Mesenteric fat pad (tissue), 1 donor: ENCODE data around the gene ALS2CL. TPM values are rescaled to one million over a fixed set of nuclear protein-coding genes. Genes with fewer than 3 reads are reported as not detected.
"Not testable (repeated sequence)": the region's sequence is repeated elsewhere in the genome, so short reads cannot be mapped to it uniquely, and the experiment has no call there.

Source experiments
- DNase-seq: peaks from one replicate; pipeline ENCODE4 v3.0.0-alpha.2; 2020; ENCODE audit warnings: low spot score
- long read RNA-seq: library from polyadenylated mRNA; unstranded; transcript quantifications from one replicate; pipeline ENCODE4 v2.0.0, GENCODE V29; 2020
- total RNA-seq: library from RNA; stranded (reverse); fragmentation: NEBNext Ultra II Directional; extraction: Animal tissue kit (Norgen Biotek cat#: 25700); gene quantifications from one replicate; pipeline ENCODE4 v1.2.1, GENCODE V29; 2021
- donor health status: DM: yes; HTN: yes; CAD: no.

ALS2CL gene, protein sequence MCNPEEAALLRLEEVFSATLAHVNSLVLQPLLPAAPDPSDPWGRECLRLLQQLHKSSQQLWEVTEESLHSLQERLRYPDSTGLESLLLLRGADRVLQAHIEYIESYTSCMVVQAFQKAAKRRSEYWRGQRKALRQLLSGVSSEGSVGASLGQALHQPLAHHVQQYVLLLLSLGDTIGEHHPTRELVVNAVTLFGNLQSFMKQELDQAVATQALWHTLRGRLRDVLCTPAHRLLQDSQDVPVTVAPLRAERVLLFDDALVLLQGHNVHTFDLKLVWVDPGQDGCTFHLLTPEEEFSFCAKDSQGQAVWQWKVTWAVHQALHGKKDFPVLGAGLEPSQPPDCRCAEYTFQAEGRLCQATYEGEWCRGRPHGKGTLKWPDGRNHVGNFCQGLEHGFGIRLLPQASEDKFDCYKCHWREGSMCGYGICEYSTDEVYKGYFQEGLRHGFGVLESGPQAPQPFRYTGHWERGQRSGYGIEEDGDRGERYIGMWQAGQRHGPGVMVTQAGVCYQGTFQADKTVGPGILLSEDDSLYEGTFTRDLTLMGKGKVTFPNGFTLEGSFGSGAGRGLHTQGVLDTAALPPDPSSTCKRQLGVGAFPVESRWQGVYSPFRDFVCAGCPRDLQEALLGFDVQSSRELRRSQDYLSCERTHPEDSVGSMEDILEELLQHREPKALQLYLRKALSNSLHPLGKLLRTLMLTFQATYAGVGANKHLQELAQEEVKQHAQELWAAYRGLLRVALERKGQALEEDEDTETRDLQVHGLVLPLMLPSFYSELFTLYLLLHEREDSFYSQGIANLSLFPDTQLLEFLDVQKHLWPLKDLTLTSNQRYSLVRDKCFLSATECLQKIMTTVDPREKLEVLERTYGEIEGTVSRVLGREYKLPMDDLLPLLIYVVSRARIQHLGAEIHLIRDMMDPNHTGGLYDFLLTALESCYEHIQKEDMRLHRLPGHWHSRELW
- total RNA-seq = 8.4 TPM
- long read RNA-seq, full-length matches to known transcripts = 4 of 12 reads
- long read RNA-seq, partial matches to known transcripts = 2 of 12 reads
- long read RNA-seq, other reads (novel, unspliced or antisense) = 6 of 12 reads

- DNase-seq = no peak
Observed at GRCh38 chr3:46693038-46693891, at the start of gene ALS2CL. Gene ALS2CL, minus strand, starts transcription at chr3:46693679. Its CDS starts 4,239 bp downstream, at chr3:46689440.

- no peak for DNase-seq
Observed at GRCh38 chr3:46742992-46743585, 49.6 kb upstream of the ALS2CL start.

GRCh38 chr3:46739565-46739964 lies 46.1 kb upstream of the ALS2CL start:
- DNase-seq = not testable (repeated sequence)

DNA sequence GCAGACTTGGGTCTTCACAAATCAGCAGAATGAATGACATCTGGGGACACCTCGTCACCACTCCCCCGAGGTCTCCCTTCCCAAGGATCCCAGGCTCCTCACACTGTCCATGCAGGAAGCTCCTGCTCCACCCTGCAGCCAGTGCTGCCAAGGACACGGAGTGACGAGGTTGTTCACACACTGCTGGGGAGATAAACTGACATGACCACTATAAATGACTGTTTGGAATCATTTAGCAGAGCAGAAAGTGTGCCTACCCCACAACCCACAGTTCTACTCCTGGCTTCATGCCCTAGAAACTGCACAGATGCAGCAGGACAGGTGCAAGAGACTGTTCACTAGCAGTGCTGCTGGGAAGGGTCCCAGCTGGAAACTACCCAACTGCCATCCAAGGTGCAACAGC lies 43.9 kb upstream of the ALS2CL start:
- DNase-seq = peak; percentile 51

DNA sequence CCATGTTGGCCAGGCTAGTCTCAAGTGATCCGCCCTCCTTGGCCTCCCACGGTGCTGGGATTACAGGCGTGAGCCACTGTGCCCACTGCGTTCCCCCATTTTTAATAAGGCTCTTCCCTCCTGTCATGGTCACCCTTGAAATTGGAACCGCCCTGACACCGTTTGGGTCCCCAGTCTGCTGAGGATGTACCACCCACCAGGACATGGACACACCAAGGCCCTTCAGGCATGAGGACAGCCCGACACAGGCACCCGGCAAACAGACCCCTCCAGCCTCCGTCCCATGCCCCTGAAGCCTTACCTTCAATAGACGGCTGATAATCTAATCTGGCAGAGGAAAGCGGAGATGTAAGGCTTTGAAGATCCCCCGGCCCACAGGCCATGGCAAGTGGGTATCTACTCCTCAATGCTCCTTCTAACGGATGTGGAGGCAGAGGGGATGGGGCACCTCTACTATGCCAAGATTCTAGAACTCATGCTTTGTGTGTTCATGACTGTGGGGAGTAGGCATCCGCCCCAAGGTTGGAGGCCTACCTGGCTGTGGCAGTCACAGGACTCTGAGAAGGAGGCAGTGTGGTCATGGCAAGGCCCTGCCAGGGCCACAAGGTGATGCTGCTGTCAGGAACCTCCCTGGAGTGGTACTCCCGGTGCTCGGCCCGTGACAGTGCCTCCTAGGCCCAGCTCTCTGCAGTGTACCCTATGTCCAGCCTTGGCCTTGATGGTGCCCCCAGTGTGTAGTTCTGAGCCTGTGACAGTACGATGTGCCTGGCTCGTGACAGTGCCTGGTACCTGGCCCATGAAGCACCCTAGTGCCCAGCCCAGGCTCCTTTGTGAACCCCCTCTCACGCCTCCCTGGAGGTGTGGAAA lies 42.8 kb upstream of the ALS2CL start:
- DNase-seq = peak; percentile 87

GRCh38 chr3:46734773-46735172 lies 41.3 kb upstream of the ALS2CL start:
- peak; percentile 51 for DNase-seq

GRCh38 chr3:46733026-46733800 lies 39.7 kb upstream of the ALS2CL start:
- DNase-seq = peak; percentile 60

DNA sequence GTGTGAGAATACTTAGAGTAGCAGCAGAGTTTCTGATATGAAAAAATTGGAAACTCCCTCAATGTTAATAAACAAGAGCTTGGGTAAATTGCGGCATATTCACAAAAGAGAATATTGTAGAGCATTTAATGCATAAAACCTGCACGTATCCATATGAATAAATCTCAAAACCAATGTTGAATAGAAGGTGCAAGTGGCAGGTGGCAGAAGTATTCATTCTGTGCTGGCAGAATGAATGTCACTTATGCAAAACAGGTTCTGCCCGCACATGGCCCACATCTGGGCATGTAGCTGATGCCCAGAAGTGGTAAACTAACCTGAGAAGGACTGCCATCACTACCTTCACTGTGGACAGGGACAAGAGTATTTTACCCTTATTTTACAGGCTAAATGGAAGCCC lies 38.3 kb upstream of the ALS2CL start:
- peak; percentile 12 for DNase-seq

DNA sequence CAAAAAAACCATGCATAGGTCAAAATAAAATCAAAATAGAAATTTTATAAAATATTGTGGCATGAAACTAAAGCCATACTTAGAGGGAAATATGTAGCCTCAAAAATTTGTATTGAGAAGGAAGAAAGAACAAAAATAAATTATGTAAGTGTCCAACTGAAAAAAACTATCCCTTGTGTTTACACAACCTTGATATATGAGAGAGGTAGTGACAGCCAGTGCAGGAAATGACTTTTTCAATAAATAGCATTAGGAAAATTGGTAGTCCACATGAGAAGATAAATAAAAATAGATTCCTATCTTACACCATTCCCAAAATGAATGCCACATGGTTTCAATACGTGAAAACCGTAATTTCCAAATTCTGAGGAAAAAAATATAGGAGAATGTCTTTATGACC lies 37.3 kb upstream of the ALS2CL start:
- no peak for DNase-seq

DNA sequence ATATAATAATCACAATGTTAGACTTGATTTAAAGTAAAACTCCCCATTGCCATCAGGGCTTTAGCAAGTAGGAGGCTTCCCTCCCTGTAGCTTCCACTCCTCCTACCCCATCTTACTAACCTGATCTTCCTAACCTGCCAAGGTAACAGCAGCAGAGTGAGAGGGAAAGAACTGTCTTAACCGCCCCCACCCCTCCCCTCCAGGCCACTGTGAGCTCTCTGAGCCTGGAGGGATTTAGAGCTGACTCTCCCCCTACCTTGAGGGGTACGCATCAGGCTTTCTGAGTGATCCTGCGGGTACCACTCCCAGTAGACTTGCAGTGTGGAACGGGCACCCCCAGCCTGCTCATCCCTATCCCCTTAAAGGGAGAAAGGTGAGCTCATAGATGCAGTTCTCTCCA lies 35.6 kb upstream of the ALS2CL start:
- peak; percentile 35 for DNase-seq

- DNase-seq = no peak
Observed at GRCh38 chr3:46725621-46726314, 32.3 kb upstream of the ALS2CL start.

GRCh38 chr3:46724424-46724823 lies 30.9 kb upstream of the ALS2CL start:
- no peak for DNase-seq

- peak; percentile 60 for DNase-seq
Observed at GRCh38 chr3:46722443-46722842, 29.0 kb upstream of the ALS2CL start.

- DNase-seq = no peak
Observed at GRCh38 chr3:46721009-46721408, 27.5 kb upstream of the ALS2CL start.

DNA sequence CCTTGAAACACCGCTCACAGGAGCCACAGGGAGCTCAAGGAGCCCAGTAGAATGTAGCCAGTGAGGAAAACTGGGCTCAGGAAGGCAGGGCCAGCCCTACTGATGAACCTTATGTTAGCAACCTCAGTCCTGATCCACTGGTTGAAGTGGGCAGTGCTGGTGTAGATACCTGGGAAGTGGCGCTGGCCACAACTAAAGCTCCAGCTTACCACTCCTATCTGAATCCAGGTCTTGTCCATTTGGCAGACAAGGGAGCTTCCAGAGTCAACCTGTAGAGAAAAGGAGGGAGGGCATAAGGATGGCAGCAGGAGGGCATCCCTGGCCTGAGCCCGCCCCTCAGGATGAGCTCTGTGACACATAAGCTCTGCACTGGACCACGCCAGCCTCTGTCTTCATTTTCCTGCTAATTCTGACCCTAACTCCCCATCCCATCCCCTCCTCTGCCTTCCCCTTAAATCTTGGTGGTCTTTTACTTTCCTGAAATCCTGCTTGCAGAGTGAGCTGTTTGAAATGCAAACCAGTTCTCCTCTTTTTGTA lies 26.3 kb upstream of the ALS2CL start:
- peak; percentile 55 for DNase-seq

GRCh38 chr3:46719044-46719565 lies 25.6 kb upstream of the ALS2CL start:
- DNase-seq = peak; percentile 41

GRCh38 chr3:46717447-46718231 lies 24.2 kb upstream of the ALS2CL start, which contains the start of gene PRSS50:
Gene PRSS50, minus strand, starts transcription at chr3:46717869. Its CDS starts 45 bp downstream, at chr3:46717824.
- peak; percentile 79 for DNase-seq
